HepG2 (cell line): ENCODE data around the gene C1orf115. TPM values are rescaled to one million over a fixed set of nuclear protein-coding genes. Genes with fewer than 3 reads are reported as not detected.
A peak's percentile ranks its signal among the peaks of the same experiment; 100 is the strongest.

ENCODE experiments used
- ATAC-seq: fragments of 200-7000 bp; cut with Tn5 transposase; 3 replicates; pipeline ENCODE4 v1.9.1; 2020; ENCODE audit warnings: mild to moderate bottlenecking, moderate library complexity
- Bru-seq: library from RNA; stranded (reverse); fragments of 400-500 nt; gene quantifications from one replicate; lab custom pipeline; 2021; lab: Mats Ljungman, UMichigan
- BruChase-seq, 2 experiments: library from RNA; stranded (reverse); fragments of 400-500 nt; gene quantifications; one replicate each; lab custom pipeline; 2021; lab: Mats Ljungman, UMichigan
- BruUV-seq: library from RNA; stranded (reverse); fragments of 400-500 nt; replicated peaks from 2 replicates; lab custom pipeline; 2021; lab: Mats Ljungman, UMichigan
- CTCF ChIA-PET: fragments of 300-600 bp; formaldehyde crosslinking; extraction: SDS; loops from one replicate; lab custom pipeline; 2021; ENCODE audit warnings: low total read pairs, inconsistent platforms, low intra/inter-chr PET ratio; lab: Yijun Ruan, JAX
- POLR2A ChIA-PET: fragments of 350-600 bp; sonication (Branson Sonifier 250); formaldehyde crosslinking; loops from one replicate; lab custom pipeline; 2020; ENCODE audit warnings: antibody characterized with exemption, inconsistent platforms; lab: Yijun Ruan, JAX
- DNase-seq: peaks from one replicate; pipeline ENCODE4 v3.0.0-alpha.2; 2015; ENCODE audit warnings: low spot score
- FAIRE-seq: peaks from 3 replicates; lab custom pipeline; 2011; peaks lifted over from hg19 to GRCh38; lab: Jason Lieb, UNC
- H2AFZ ChIP-seq: one replicate; pipeline ENCODE4 v1.6.1; 2011; ENCODE audit warnings: low read length, inconsistent platforms
- H3K27ac ChIP-seq: fragments of 300-600 bp; 3 replicates; pipeline ENCODE4 v1.8.0; 2011; ENCODE audit warnings: mixed run types, mild to moderate bottlenecking, mixed read lengths, low read length, inconsistent platforms; ENCODE audit not compliant: insufficient read depth; ENCODE audit errors: extremely low read length
- H3K27me3 ChIP-seq, 2 experiments: fragments of 200-600 bp in 1 of 2; 2 replicates in 1 of 2; 3 replicates in 1 of 2; pipeline versions ENCODE4 v1.6.0 to v1.8.0; 2011; ENCODE audit warnings: low read length in 2 of 2, mild to moderate bottlenecking in 2 of 2, moderate library complexity in 2 of 2, inconsistent platforms in 1 of 2; ENCODE audit not compliant: insufficient read depth in 2 of 2, control insufficient read depth in 1 of 2
- H3K36me3 ChIP-seq, 2 experiments: fragments of 200-600 bp in 1 of 2; replicated peaks in 1 of 2; 2 replicates in 1 of 2; 3 replicates in 1 of 2; pipeline versions ENCODE4 v1.5.1 to v1.8.0; 2011; ENCODE audit warnings: low read length in 2 of 2, inconsistent platforms in 1 of 2; ENCODE audit not compliant: insufficient read depth in 2 of 2, control insufficient read depth in 1 of 2
- H3K4me1 ChIP-seq: 2 replicates; pipeline ENCODE4 v1.5.1; 2012; ENCODE audit warnings: low read length, inconsistent platforms; ENCODE audit not compliant: insufficient read depth
- H3K4me2 ChIP-seq: 2 replicates; pipeline ENCODE4 v1.6.0; 2011; ENCODE audit warnings: low read depth, low read length, inconsistent platforms
- H3K4me3 ChIP-seq, 3 experiments: fragments of 200-600 bp in 1 of 3; sonication (generic), shearing (Covaris generic) in 1 of 3; replicated peaks in 1 of 3; 2 replicates each; pipeline ENCODE4 v1.5.1; 2011 to 2016; ENCODE audit warnings: low read length in 3 of 3, inconsistent platforms in 2 of 3, low read depth in 2 of 3, mild to moderate bottlenecking in 2 of 3, control low read depth in 1 of 3, mixed read lengths in 1 of 3; ENCODE audit not compliant: insufficient read depth in 1 of 3
- H3K79me2 ChIP-seq: one replicate; pipeline ENCODE4 v1.6.1; 2011; ENCODE audit warnings: low read length, inconsistent platforms; ENCODE audit not compliant: insufficient read depth
- H3K9ac ChIP-seq: 2 replicates; pipeline ENCODE4 v1.6.0; 2011; ENCODE audit warnings: mild to moderate bottlenecking, low read depth, low read length, inconsistent platforms; ENCODE audit not compliant: insufficient read depth
- H3K9me3 ChIP-seq: 2 replicates; pipeline ENCODE4 v1.5.1; 2012; ENCODE audit warnings: mild to moderate bottlenecking, low read length
- H4K20me1 ChIP-seq: 2 replicates; pipeline ENCODE4 v1.6.0; 2011; ENCODE audit warnings: inconsistent platforms, mild to moderate bottlenecking, low read length, moderate library complexity; ENCODE audit not compliant: insufficient read depth
- HBP1 ChIP-seq: IDR thresholded peaks from 2 replicates; pipeline ENCODE4 v1.6.1; 2016; ENCODE audit warnings: low read depth, control low read depth
- HMG20B ChIP-seq: conservative IDR thresholded peaks from 2 replicates; pipeline ENCODE4 v1.6.1; 2016; ENCODE audit warnings: missing genetic modification reagents, missing compliant biosample characterization
- MXD1 ChIP-seq: sonication (generic); formaldehyde crosslinking; IDR thresholded peaks from 2 replicates; pipeline ENCODE4 v1.4.0; 2020; ENCODE audit warnings: mild to moderate bottlenecking, missing genetic modification reagents
- ZNF30 ChIP-seq: sonication (generic); formaldehyde crosslinking; IDR thresholded peaks from 2 replicates; pipeline ENCODE4 v1.5.0; 2020; ENCODE audit warnings: mild to moderate bottlenecking, missing genetic modification reagents
- ZNF629 ChIP-seq: sonication (generic); formaldehyde crosslinking; conservative IDR thresholded peaks from 2 replicates; pipeline ENCODE4 v1.5.0; 2020; ENCODE audit warnings: missing genetic modification reagents
- ZNF790 ChIP-seq: sonication (generic); formaldehyde crosslinking; IDR thresholded peaks from 2 replicates; pipeline ENCODE4 v1.8.0; 2022; ENCODE audit warnings: missing genetic modification reagents, mild to moderate bottlenecking, borderline replicate concordance
- ZSCAN29 ChIP-seq: sonication (generic); formaldehyde crosslinking; conservative IDR thresholded peaks from 2 replicates; pipeline ENCODE4 v1.4.0; 2020; ENCODE audit warnings: mild to moderate bottlenecking, missing genetic modification reagents
- WGBS: methylation state at CpG from one replicate; pipeline ENCODE4 v1.1.6; 2017; ENCODE audit warnings: low lambda C conversion rate; 5-methylcytosine and 5-hydroxymethylcytosine counted together
- in situ Hi-C: cut with HindIII; loops from 2 replicates; pipeline ENCODE4 v1.10.0; 2017; ENCODE audit warnings: low pct_unique_long_range_greater_than_20kb; ENCODE audit not compliant: extremely low pct_ligation_motif_present
- intact Hi-C: fragments of 100-400 bp; cut with micrococcal nuclease; formaldehyde crosslinking; loops from one replicate; pipeline ENCODE4 v1.10.0; 2022; ENCODE audit not compliant: unreplicated experiment
- long read RNA-seq, 2 experiments: library from RNA in 1 of 2; library from polyadenylated mRNA in 1 of 2; stranded (forward) in 1 of 2; unstranded in 1 of 2; transcript quantifications; one replicate each; pipeline ENCODE4 v2.0.0, GENCODE V29; 2019 to 2022
- polyA minus RNA-seq, 3 experiments: library from RNA; depleted of rRNA, polyadenylated mRNA; stranded (reverse); fragments of >200 nt; gene quantifications; 2 replicates each; pipeline ENCODE4 v1.2.3, GENCODE V29; 2011; ENCODE audit warnings: low replicate concordance in 1 of 3
- polyA plus RNA-seq, 8 experiments: library from polyadenylated mRNA; depleted of rRNA in 3 of 8; stranded (reverse) in 7 of 8; unstranded in 1 of 8; fragments of >200 nt; fragmentation: Illumina TruSeq in 4 of 8; extraction: Trizol in 4 of 8; gene quantifications; 2 replicates each; pipeline versions ENCODE4 v1.2.1 to v1.2.3, GENCODE V29; 2011 to 2016; ENCODE audit warnings: low read depth in 4 of 8, missing spikeins in 1 of 8, mixed read lengths in 1 of 8; ENCODE audit not compliant: insufficient read depth in 1 of 8
- total RNA-seq, 5 experiments: library from RNA; depleted of rRNA; stranded (reverse); fragments of >200 nt; fragmentation: Illumina TruSeq; extraction: Trizol; gene quantifications; 2 replicates each; pipeline ENCODE4 v1.2.3, GENCODE V29; 2016; ENCODE audit warnings: low read depth in 1 of 5

The C1orf115 gene
- total RNA-seq (2016; rRNA removed; fragmentation: Illumina TruSeq; extraction: Trizol): 85.9 and 86.7 TPM in 2 replicates
- total RNA-seq (2016; cell fraction: cytosol; rRNA removed; fragmentation: Illumina TruSeq; extraction: Trizol; ENCODE audit: low read depth): 13.1 and 13.7 TPM in 2 replicates
- total RNA-seq (2016; cell fraction: insoluble cytoplasmic fraction; rRNA removed; fragmentation: Illumina TruSeq; extraction: Trizol): 83.6 and 85.7 TPM in 2 replicates
- 59.6 and 65.3 TPM in 2 replicates for total RNA-seq (2016; cell fraction: membrane; rRNA removed; fragmentation: Illumina TruSeq; extraction: Trizol)
- 36.7 and 42.7 TPM in 2 replicates for total RNA-seq (2016; cell fraction: nucleus; rRNA removed; fragmentation: Illumina TruSeq; extraction: Trizol)
- 25.2 and 30.9 TPM in 2 replicates for polyA plus RNA-seq (2011; rRNA removed)
- polyA plus RNA-seq (2011; cell fraction: cytosol; rRNA removed): 27.9 and 36.1 TPM in 2 replicates
- polyA plus RNA-seq (2011; cell fraction: nucleus; rRNA removed): 10.3 and 15.5 TPM in 2 replicates
- 25.0 and 26.1 TPM in 2 replicates for polyA plus RNA-seq (2012)
- 8.3 and 8.7 TPM in 2 replicates for polyA plus RNA-seq (2016; cell fraction: cytosol; fragmentation: Illumina TruSeq; extraction: Trizol; ENCODE audit: low read depth)
- polyA plus RNA-seq (2016; cell fraction: insoluble cytoplasmic fraction; fragmentation: Illumina TruSeq; extraction: Trizol; ENCODE audit: low read depth): 89.4 and 93.3 TPM in 2 replicates
- 38.6 and 42.0 TPM in 2 replicates for polyA plus RNA-seq (2016; cell fraction: membrane; fragmentation: Illumina TruSeq; extraction: Trizol; ENCODE audit: low read depth)
- polyA plus RNA-seq (2016; cell fraction: nucleus; fragmentation: Illumina TruSeq; extraction: Trizol; ENCODE audit: insufficient read depth, low read depth): 58.5 and 59.9 TPM in 2 replicates
- 26.7 TPM in 1 of 2 replicates, not detected in the other for polyA minus RNA-seq (2011; rRNA and poly(A)+ RNA removed; ENCODE audit: low replicate concordance)
- polyA minus RNA-seq (2011; cell fraction: cytosol; rRNA and poly(A)+ RNA removed): 14.8 and 19.3 TPM in 2 replicates
- 8.0 and 10.9 TPM in 2 replicates for polyA minus RNA-seq (2011; cell fraction: nucleus; rRNA and poly(A)+ RNA removed)
- percentile 81 among the genes with signal in this experiment for Bru-seq, nascent RNA
- percentile 96 among the genes with signal in this experiment for BruChase-seq, experiment 1, labeled RNA remaining after a 6-hour chase
- BruChase-seq, experiment 2, labeled RNA remaining after a 2-hour chase: percentile 91 among the genes with signal in this experiment
- long read RNA-seq, experiment 1, partial matches to known transcripts: 14 of 17 reads
- long read RNA-seq, experiment 1, other reads (novel, unspliced or antisense): 0 of 17 reads
- long read RNA-seq, experiment 2, transcript C1orf115-201 (2 exons, 3,413 nt): major isoform, 45 of 86 reads
- long read RNA-seq, experiment 2, partial matches to known transcripts: 41 of 86 reads
- long read RNA-seq, experiment 2, other reads (novel, unspliced or antisense): 0 of 86 reads

GRCh38 chr1:220690140-220691052 is at the start of gene C1orf115:
TSS of gene C1orf115 (plus strand) at chr1:220690363. CDS start at chr1:220690403, 40 bp downstream.
- Histone ChIP-seq H4K20me1 (no peaks in the 10 kb centered on the region), H3K27ac (peak within 1 kb of the TSS; percentile 61), H3K79me2 (peaks cover 39% of the 10 kb centered on the region), H3K4me1 (peaks cover 45% of the 10 kb centered on the region), H3K36me3 (no peaks in the 10 kb centered on the region), H3K27me3 (no peaks in the 10 kb centered on the region; a peak in 2 of 5 replicates), H2AFZ (no peak within 1 kb of the TSS), H3K4me2 (peak within 1 kb of the TSS; percentile 77), H3K9ac (peak within 1 kb of the TSS; percentile 70), H3K9me3 (no peaks in the 10 kb centered on the region), H3K4me3 (peak within 1 kb of the TSS; percentile 81 to 86 (median 82))
- DNase-seq (peak; percentile 68), FAIRE-seq (no peak), ATAC-seq (peak; percentile 85)
- in situ Hi-C loops: loop anchor here (5.0 kb wide), 1 partner anchor 87 kb away; no protein-coding TSS in a partner anchor
- no TSS peak for BruUV-seq
- POLR2A ChIA-PET: interaction anchor here (0.6 to 1.8 kb wide), 4 partner anchors 8 to 96 kb away, joined by 3 to 14 read pairs (median 9); partner anchors contain the start of genes MTARC1 and MTARC2
- WGBS: 0% methylated on average over 5 of the region's 96 CpGs
- intact Hi-C loops: loop anchor here (1.0 to 2.0 kb wide), 4 partner anchors 43 to 86 kb away; partner anchors contain the start of gene MTARC2
- CTCF ChIA-PET: interaction anchor here (0.8 to 2.8 kb wide), 7 partner anchors 8 to 86 kb away, joined by 3 to 34 read pairs (median 8); no protein-coding TSS in a partner anchor
- TF ChIP-seq HBP1: 0 out of 2 replicates have a peak, but pooled peaks have one; percentile 38
- no peak for TF ChIP-seq HMG20B (CRISPR knock-in tag)
- no peak for TF ChIP-seq ZNF790 (CRISPR knock-in tag)
- no peak for TF ChIP-seq ZNF629 (CRISPR knock-in tag)
- TF ChIP-seq ZNF30 (CRISPR knock-in tag): no peak
- TF ChIP-seq MXD1 (CRISPR knock-in tag): 0 out of 2 replicates have a peak, but pooled peaks have one; percentile 62
- TF ChIP-seq ZSCAN29: peak; percentile 55; the same call in 1 of the 2 replicates
